CD14-positive monocyte (primary cell): ENCODE data around the gene STK39. TPM values are rescaled to one million over a fixed set of nuclear protein-coding genes. Genes with fewer than 3 reads are reported as not detected.

Experiments
- DNase-seq, 3 donors: peaks; one replicate each; pipeline ENCODE4 v3.0.0-alpha.2; 2011 to 2022
- H2AFZ ChIP-seq: 2 replicates; pipeline ENCODE4 v1.6.0; 2012; ENCODE audit warnings: mild to moderate bottlenecking, low read depth, low read length, inconsistent platforms; ENCODE audit not compliant: insufficient read depth, poor library complexity, severe bottlenecking
- H3K27ac ChIP-seq, 2 donors: 1 replicate in 1 of 2; 2 replicates in 1 of 2; pipeline ENCODE4 v1.5.1; 2012 to 2013; ENCODE audit warnings: low read length in 2 of 2, control low read depth in 1 of 2, inconsistent platforms in 1 of 2, low read depth in 1 of 2, mild to moderate bottlenecking in 1 of 2
- H3K27me3 ChIP-seq, 2 donors: one replicate each; pipeline versions ENCODE4 v1.6.0 to v1.6.1; 2011 to 2013; ENCODE audit warnings: low read length in 2 of 2; ENCODE audit not compliant: control insufficient read depth in 2 of 2, insufficient read depth in 2 of 2
- H3K36me3 ChIP-seq, 2 donors: replicated peaks in 1 of 2; 1 replicate in 1 of 2; 2 replicates in 1 of 2; pipeline versions ENCODE4 v1.5.1 to v1.6.1; 2012 to 2013; ENCODE audit warnings: low read length in 2 of 2, control low read depth in 1 of 2, inconsistent platforms in 1 of 2, mild to moderate bottlenecking in 1 of 2; ENCODE audit not compliant: insufficient read depth in 2 of 2, control insufficient read depth in 1 of 2
- H3K4me1 ChIP-seq, 2 donors: 1 replicate in 1 of 2; 2 replicates in 1 of 2; pipeline versions ENCODE4 v1.5.1 to v1.6.1; 2012 to 2013; ENCODE audit warnings: low read length in 2 of 2, control low read depth in 1 of 2, inconsistent platforms in 1 of 2, mild to moderate bottlenecking in 1 of 2, moderate library complexity in 1 of 2; ENCODE audit not compliant: insufficient read depth in 2 of 2, control insufficient read depth in 1 of 2
- H3K4me2 ChIP-seq: replicated peaks from 2 replicates; pipeline ENCODE3; 2012; ENCODE audit warnings: low read length, moderate library complexity, mild to moderate bottlenecking; ENCODE audit not compliant: poor library complexity, severe bottlenecking; ENCODE audit errors: extremely low read depth
- H3K4me3 ChIP-seq, 3 experiments: fragments of 200-600 bp in 1 of 3; sonication (generic) in 1 of 3; replicated peaks in 1 of 3; 1 replicate in 2 of 3; 2 replicates in 1 of 3; pipeline ENCODE4 v1.5.1; 2011 to 2013; ENCODE audit warnings: low read length in 3 of 3, mild to moderate bottlenecking in 3 of 3, control low read depth in 2 of 3, low read depth in 2 of 3, inconsistent platforms in 1 of 3, moderate library complexity in 1 of 3
- H3K79me2 ChIP-seq: 2 replicates; pipeline ENCODE4 v1.6.0; 2012; ENCODE audit warnings: mild to moderate bottlenecking, control low read depth, inconsistent platforms, low read length, moderate library complexity; ENCODE audit not compliant: insufficient read depth
- H3K9ac ChIP-seq: 2 replicates; pipeline ENCODE4 v1.6.0; 2017; ENCODE audit warnings: low read length, mild to moderate bottlenecking; ENCODE audit not compliant: insufficient read depth, poor library complexity, severe bottlenecking
- H3K9me3 ChIP-seq, 2 donors: replicated peaks in 1 of 2; 1 replicate in 1 of 2; 2 replicates in 1 of 2; pipeline versions ENCODE4 v1.5.1 to v1.6.1; 2012 to 2013; ENCODE audit warnings: low read length in 2 of 2, control low read depth in 1 of 2; ENCODE audit not compliant: control insufficient read depth in 1 of 2, insufficient read depth in 1 of 2
- H4K20me1 ChIP-seq: 2 replicates; pipeline ENCODE4 v1.6.0; 2012; ENCODE audit warnings: mild to moderate bottlenecking, low read length, control low read depth, moderate library complexity; ENCODE audit not compliant: insufficient read depth
- H3K27ac Mint-ChIP-seq, 7 donors: one replicate each; pipeline ENCODE4 v1.8.0; 2020; ENCODE audit warnings: mild to moderate bottlenecking in 7 of 7, mixed read lengths in 7 of 7, moderate library complexity in 6 of 7, inconsistent platforms in 2 of 7
- H3K27me3 Mint-ChIP-seq, 3 donors: one replicate each; pipeline ENCODE4 v1.8.0; 2021 to 2022; ENCODE audit warnings: low read depth in 3 of 3, mild to moderate bottlenecking in 3 of 3, mixed read lengths in 3 of 3, moderate library complexity in 3 of 3, inconsistent platforms in 1 of 3
- H3K36me3 Mint-ChIP-seq, 2 donors: one replicate each; pipeline ENCODE4 v1.8.0; 2020; ENCODE audit warnings: mixed read lengths in 2 of 2, inconsistent platforms in 1 of 2, mild to moderate bottlenecking in 1 of 2
- H3K4me1 Mint-ChIP-seq: one replicate; pipeline ENCODE4 v1.8.0; 2020; ENCODE audit warnings: mild to moderate bottlenecking, mixed read lengths
- H3K4me3 Mint-ChIP-seq, 2 donors: one replicate each; pipeline ENCODE4 v1.8.0; 2020; ENCODE audit warnings: mild to moderate bottlenecking in 2 of 2, mixed read lengths in 2 of 2, moderate library complexity in 1 of 2
- H3K9me3 Mint-ChIP-seq, 7 donors: one replicate each; pipeline ENCODE4 v1.8.0; 2020 to 2022; ENCODE audit warnings: mixed read lengths in 7 of 7, mild to moderate bottlenecking in 6 of 7, moderate library complexity in 6 of 7, inconsistent platforms in 2 of 7
- WGBS: methylation state at CpG from one replicate; pipeline ENCODE4 v1.1.5; 2013; ENCODE audit warnings: missing lambda C conversion rate; ENCODE audit not compliant: insufficient coverage; 5-methylcytosine and 5-hydroxymethylcytosine counted together
- intact Hi-C, 2 donors: fragments of 100-400 bp; cut with micrococcal nuclease; formaldehyde crosslinking; loops; one replicate each; pipeline versions ENCODE4 v1.15.0 to v1.15.1; 2023
- polyA plus RNA-seq, 3 donors: library from polyadenylated mRNA; depleted of rRNA in 1 of 3; unstranded in 2 of 3; stranded (reverse) in 1 of 3; fragments of 300-500 nt in 2 of 3; fragments of >200 nt in 1 of 3; fragmentation: Illumina TruSeq in 2 of 3; gene quantifications; 1 replicate in 2 of 3; 2 replicates in 1 of 3; pipeline ENCODE4 v1.2.3, GENCODE V29; 2012 to 2021
- TF ChIP-seq, protein P1 (sequence below): fragments of 200-600 bp; IDR thresholded peaks from one replicate; pipeline ENCODE4 v1.8.0; 2022; ENCODE audit warnings: antibody characterized with exemption, mild to moderate bottlenecking

The STK39 gene
- polyA plus RNA-seq, 3 donors: 1.2 to 2.7 (median 2.6) TPM

DNA sequence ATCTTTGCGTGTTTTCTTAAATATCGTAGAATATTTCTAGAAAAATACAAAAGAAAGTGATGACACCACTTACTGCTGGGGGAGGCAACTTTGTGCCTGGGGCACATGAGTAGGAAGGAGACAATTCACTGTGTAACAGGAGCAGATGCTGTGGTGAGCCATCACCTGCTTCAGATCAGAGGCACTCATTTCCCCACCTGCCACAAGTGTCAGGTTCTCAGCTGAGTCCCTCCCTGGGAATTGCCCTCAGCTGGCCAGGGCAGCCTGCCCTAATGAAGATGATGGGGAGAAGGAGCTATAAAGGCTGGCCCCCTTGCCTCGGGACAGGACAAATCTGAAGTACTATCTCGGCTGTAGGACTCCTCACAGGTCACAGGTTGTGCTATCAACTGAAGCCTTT is 322.8 kb downstream of the STK39 start:
- Histone ChIP-seq H3K27me3 (no peaks in the 10 kb centered on the region), H2AFZ (no peak overlapping the region), H3K27ac (no peak overlapping the region), H3K4me1 (no peaks in the 10 kb centered on the region), H4K20me1 (no peaks in the 10 kb centered on the region), H3K4me2 (no peak overlapping the region), H3K9ac (no peak overlapping the region), H3K9me3 (no peaks in the 10 kb centered on the region), H3K4me3 (no peak overlapping the region), H3K79me2 (no peaks in the 10 kb centered on the region), H3K36me3 (no peaks in the 10 kb centered on the region)
- Mint-ChIP-seq H3K27me3 (peaks cover 0 to 14% (median 2%) of the 10 kb centered on the region in 3 donors), H3K36me3 (no peaks in the 10 kb centered on the region), H3K4me1 (no peaks in the 10 kb centered on the region), H3K4me3 (no peak overlapping the region), H3K9me3 (peaks cover 0 to 9% (median 1%) of the 10 kb centered on the region in 7 donors), H3K27ac (no peak overlapping the region)
- intact Hi-C loops: no loop called here
- TF ChIP-seq, protein P1, sequence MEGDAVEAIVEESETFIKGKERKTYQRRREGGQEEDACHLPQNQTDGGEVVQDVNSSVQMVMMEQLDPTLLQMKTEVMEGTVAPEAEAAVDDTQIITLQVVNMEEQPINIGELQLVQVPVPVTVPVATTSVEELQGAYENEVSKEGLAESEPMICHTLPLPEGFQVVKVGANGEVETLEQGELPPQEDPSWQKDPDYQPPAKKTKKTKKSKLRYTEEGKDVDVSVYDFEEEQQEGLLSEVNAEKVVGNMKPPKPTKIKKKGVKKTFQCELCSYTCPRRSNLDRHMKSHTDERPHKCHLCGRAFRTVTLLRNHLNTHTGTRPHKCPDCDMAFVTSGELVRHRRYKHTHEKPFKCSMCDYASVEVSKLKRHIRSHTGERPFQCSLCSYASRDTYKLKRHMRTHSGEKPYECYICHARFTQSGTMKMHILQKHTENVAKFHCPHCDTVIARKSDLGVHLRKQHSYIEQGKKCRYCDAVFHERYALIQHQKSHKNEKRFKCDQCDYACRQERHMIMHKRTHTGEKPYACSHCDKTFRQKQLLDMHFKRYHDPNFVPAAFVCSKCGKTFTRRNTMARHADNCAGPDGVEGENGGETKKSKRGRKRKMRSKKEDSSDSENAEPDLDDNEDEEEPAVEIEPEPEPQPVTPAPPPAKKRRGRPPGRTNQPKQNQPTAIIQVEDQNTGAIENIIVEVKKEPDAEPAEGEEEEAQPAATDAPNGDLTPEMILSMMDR: no peak
- no peak for DNase-seq
- WGBS: 88% methylated on average over 1 of the region's 4 CpGs

DNA sequence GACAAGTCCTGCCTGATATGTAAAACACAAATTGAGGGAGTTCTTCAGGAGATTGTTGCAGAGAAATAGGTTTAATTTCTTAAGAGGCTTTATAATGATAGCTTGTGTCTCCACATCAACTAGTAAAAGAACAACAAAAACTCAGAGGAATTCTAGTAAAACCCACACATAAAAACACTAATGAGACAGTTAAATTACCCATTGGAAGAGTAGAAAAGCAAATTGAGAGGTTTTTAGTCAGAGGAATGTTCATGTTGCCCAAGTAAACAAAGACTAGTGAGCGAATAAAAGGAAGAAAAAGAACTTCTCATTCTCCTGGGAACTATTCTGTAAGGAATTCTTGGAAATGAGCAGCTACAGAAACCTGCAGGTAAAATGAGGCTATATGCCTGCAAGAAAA is 330.6 kb downstream of the STK39 start:
- Mint-ChIP-seq H3K9me3 (peaks cover 0 to 1% (median 0%) of the 10 kb centered on the region in 7 donors), H3K4me3 (no peak overlapping the region), H3K36me3 (no peaks in the 10 kb centered on the region), H3K27ac (no peak overlapping the region), H3K27me3 (peaks cover 0 to 5% (median 2%) of the 10 kb centered on the region in 3 donors), H3K4me1 (no peaks in the 10 kb centered on the region)
- intact Hi-C loops: no loop called here
- WGBS: 83% methylated on average over 1 of the region's 1 CpG
- no peak overlapping the region for H3K4me3 ChIP-seq
- H4K20me1 ChIP-seq: no peaks in the 10 kb centered on the region
- no peak for DNase-seq
- no peaks in the 10 kb centered on the region for H3K4me1 ChIP-seq
- no peak overlapping the region for H3K9ac ChIP-seq
- H3K27ac ChIP-seq: no peak overlapping the region
- TF ChIP-seq, protein P1: no peak
- H3K36me3 ChIP-seq: no peaks in the 10 kb centered on the region
- H3K9me3 ChIP-seq: no peaks in the 10 kb centered on the region
- no peaks in the 10 kb centered on the region for H3K27me3 ChIP-seq
- no peak overlapping the region for H2AFZ ChIP-seq
- no peaks in the 10 kb centered on the region for H3K79me2 ChIP-seq
- H3K4me2 ChIP-seq: no peak overlapping the region
